PC-3 (cell line): Measurements from ENCODE around the gene TDRD12. TPM values are rescaled to one million over a fixed set of nuclear protein-coding genes. Genes with fewer than 3 reads are reported as not detected.
"Not testable (repeated sequence)": the region's sequence is repeated elsewhere in the genome, so short reads cannot be mapped to it uniquely, and the experiment has no call there.

Experiments
- ATAC-seq: fragments of 200-7000 bp; cut with Tn5 transposase; 2 replicates; pipeline ENCODE4 v1.9.1; 2020; ENCODE audit warnings: mild to moderate bottlenecking, moderate library complexity
- BruUV-seq: library from RNA; stranded (reverse); fragments of 400-500 nt; replicated peaks from 2 replicates; lab custom pipeline; 2021; lab: Mats Ljungman, UMichigan
- CTCF ChIA-PET: fragments of 300-600 bp; sonication (Branson Sonifier 250); formaldehyde crosslinking; loops from one replicate; lab custom pipeline; 2022; ENCODE audit warnings: antibody characterized with exemption; lab: Charles Lee
- POLR2A ChIA-PET: fragments of 300-600 bp; sonication (Branson Sonifier 250); formaldehyde crosslinking; loops from one replicate; lab custom pipeline; 2022; ENCODE audit warnings: antibody characterized with exemption; ENCODE audit not compliant: unreplicated experiment; lab: Charles Lee
- DNase-seq: peaks from one replicate; pipeline ENCODE4 v3.0.0-alpha.2; 2015
- H2AFZ ChIP-seq: fragments of 300-600 bp; sonication (generic); 2 replicates; pipeline ENCODE4 v1.6.0; 2016; ENCODE audit warnings: antibody characterized with exemption, low read length
- H3F3A ChIP-seq: fragments of 300-600 bp; sonication (generic); one replicate; pipeline ENCODE4 v1.6.0; 2017; ENCODE audit warnings: antibody characterized with exemption, low read length, control low read depth, mild to moderate bottlenecking; ENCODE audit not compliant: unreplicated experiment
- H3K27ac ChIP-seq: fragments of 300-600 bp; sonication (generic); 2 replicates; pipeline ENCODE4 v1.5.1; 2016; ENCODE audit warnings: mild to moderate bottlenecking, low read length
- H3K27me3 ChIP-seq: fragments of 300-600 bp; sonication (generic); 2 replicates; pipeline ENCODE4 v1.6.1; 2016; ENCODE audit warnings: low read length, mixed read lengths
- H3K36me3 ChIP-seq: fragments of 300-600 bp; sonication (generic); 2 replicates; pipeline ENCODE4 v1.6.1; 2016; ENCODE audit warnings: low read depth, mixed run types, low read length, mixed read lengths
- H3K4me1 ChIP-seq: fragments of 300-600 bp; sonication (generic); 2 replicates; pipeline ENCODE4 v1.5.1; 2016; ENCODE audit warnings: low read length; ENCODE audit not compliant: insufficient read depth
- H3K4me2 ChIP-seq: fragments of 300-600 bp; sonication (generic); 2 replicates; pipeline ENCODE4 v1.6.0; 2016; ENCODE audit warnings: low read length
- H3K4me3 ChIP-seq: fragments of 300-600 bp; sonication (generic); 2 replicates; pipeline ENCODE4 v1.5.1; 2016; ENCODE audit warnings: mild to moderate bottlenecking, low read length, mixed read lengths
- H3K79me2 ChIP-seq: fragments of 300-600 bp; sonication (generic); 2 replicates; pipeline ENCODE4 v1.6.1; 2017; ENCODE audit warnings: low read length, mixed read lengths
- H3K9ac ChIP-seq: fragments of 300-600 bp; sonication (generic); 2 replicates; pipeline ENCODE4 v1.6.0; 2016; ENCODE audit warnings: mild to moderate bottlenecking, low read length
- H3K9me2 ChIP-seq: fragments of 300-600 bp; sonication (generic); replicated peaks from 2 replicates; pipeline ENCODE4 v1.6.1; 2016; ENCODE audit warnings: mixed run types, low read length, mixed read lengths
- H3K9me3 ChIP-seq: fragments of 300-600 bp; sonication (generic); 2 replicates; pipeline ENCODE4 v1.6.1; 2016; ENCODE audit warnings: low read length, mixed read lengths
- H4K20me1 ChIP-seq: fragments of 300-600 bp; sonication (generic); 2 replicates; pipeline ENCODE4 v1.6.1; 2016; ENCODE audit warnings: low read length, mixed read lengths
- CTCF ChIP-seq: fragments of 300-600 bp; sonication (generic); conservative IDR thresholded peaks from 2 replicates; pipeline ENCODE4 v1.5.1; 2017; ENCODE audit warnings: antibody characterized with exemption, low read depth, mild to moderate bottlenecking, low read length
- EZH2 ChIP-seq: fragments of 300-600 bp; sonication (generic); IDR thresholded peaks from one replicate; pipeline ENCODE4 v1.6.1; 2017; ENCODE audit warnings: antibody characterized with exemption, mild to moderate bottlenecking, low read length; ENCODE audit not compliant: unreplicated experiment
- EZH2phosphoT487 ChIP-seq: fragments of 300-600 bp; sonication (generic); IDR thresholded peaks from 2 replicates; pipeline ENCODE4 v1.6.1; 2018; ENCODE audit warnings: mild to moderate bottlenecking, antibody characterized with exemption, low read length, borderline replicate concordance
- intact Hi-C: fragments of 100-400 bp; cut with micrococcal nuclease; formaldehyde crosslinking; loops from 2 replicates; pipeline ENCODE4 v1.9.0; 2023
- total RNA-seq: library from RNA; depleted of rRNA; stranded (reverse); fragments of >200 nt; gene quantifications from 2 replicates; pipeline ENCODE4 v1.2.3, GENCODE V29; 2014

TDRD12 gene
- total RNA-seq, 1 experiment from 2014 or later = not detected

GRCh38 chr19:32750441-32751055 lies 31.0 kb downstream of the TDRD12 start:
- Histone ChIP-seq H3K4me2 (no peak overlapping the region), H3K36me3 (no peaks in the 10 kb centered on the region), H3K79me2 (no peaks in the 10 kb centered on the region), H3K9ac (no peak overlapping the region), H3K4me3 (no peak overlapping the region), H3K27me3 (0 out of 2 replicates have a peak, but pooled peaks cover 3% of the 10 kb centered on the region), H2AFZ (no peak overlapping the region), H4K20me1 (no peaks in the 10 kb centered on the region), H3K4me1 (no peaks in the 10 kb centered on the region), H3K9me2 (no peaks in the 10 kb centered on the region), H3F3A (no peaks in the 10 kb centered on the region), H3K27ac (no peak overlapping the region), H3K9me3 (no peaks in the 10 kb centered on the region)
- no TSS peak for BruUV-seq
- intact Hi-C loops = no loop called here
- ATAC-seq = no peak
- POLR2A ChIA-PET = no interaction called here
- TF ChIP-seq EZH2 (no peak), EZH2phosphoT487 (no peak), CTCF (no peak)
- CTCF ChIA-PET = no interaction called here
- DNase-seq = no peak

- DNase-seq = no peak
- TF ChIP-seq EZH2phosphoT487 (no peak), CTCF (no peak), EZH2 (no peak)
- Histone ChIP-seq H3K36me3 (no peaks in the 10 kb centered on the region), H3K9ac (no peak overlapping the region), H3K27ac (no peak overlapping the region), H3K27me3 (0 out of 2 replicates have a peak, but pooled peaks cover 3% of the 10 kb centered on the region), H3K4me3 (no peak overlapping the region), H3K4me2 (no peak overlapping the region), H3K9me3 (no peaks in the 10 kb centered on the region), H3K4me1 (no peaks in the 10 kb centered on the region), H3K9me2 (no peaks in the 10 kb centered on the region), H2AFZ (no peak overlapping the region), H4K20me1 (no peaks in the 10 kb centered on the region), H3F3A (no peaks in the 10 kb centered on the region), H3K79me2 (no peaks in the 10 kb centered on the region)
- intact Hi-C loops = no loop called here
- BruUV-seq = no TSS peak
- no peak for ATAC-seq
- POLR2A ChIA-PET = no interaction called here
- CTCF ChIA-PET = no interaction called here
Observed at GRCh38 chr19:32751066-32751465, 31.5 kb downstream of the TDRD12 start.

GRCh38 chr19:32757189-32757588 lies 37.6 kb downstream of the TDRD12 start:
- H3K4me2 ChIP-seq = no peak overlapping the region
- H3K36me3 ChIP-seq = no peaks in the 10 kb centered on the region
- TF ChIP-seq EZH2 (no peak), EZH2phosphoT487 (no peak), CTCF (no peak)
- ATAC-seq (no peak), DNase-seq (no peak)
- no peak overlapping the region for H2AFZ ChIP-seq
- intact Hi-C loops = no loop called here
- BruUV-seq = no TSS peak
- H3K27ac ChIP-seq = no peak overlapping the region
- no peaks in the 10 kb centered on the region for H3K9me2 ChIP-seq
- H3K9ac ChIP-seq = no peak overlapping the region
- ChIA-PET CTCF (no interaction called here), POLR2A (no interaction called here)
- no peaks in the 10 kb centered on the region for H3K9me3 ChIP-seq
- H4K20me1 ChIP-seq = no peaks in the 10 kb centered on the region
- no peak overlapping the region for H3K4me3 ChIP-seq
- peaks cover 12% of the 10 kb centered on the region for H3K27me3 ChIP-seq
- no peaks in the 10 kb centered on the region for H3F3A ChIP-seq
- no peaks in the 10 kb centered on the region for H3K79me2 ChIP-seq
- H3K4me1 ChIP-seq = no peaks in the 10 kb centered on the region

- H3K9ac ChIP-seq, DNase-seq, CTCF ChIA-PET, H3K9me3 ChIP-seq, H3K4me1 ChIP-seq, intact Hi-C loops, H4K20me1 ChIP-seq, H3K36me3 ChIP-seq, ATAC-seq, H3F3A ChIP-seq, H3K9me2 ChIP-seq, BruUV-seq, H3K4me2 ChIP-seq, H3K4me3 ChIP-seq, H3K27ac ChIP-seq, POLR2A ChIA-PET, H3K79me2 ChIP-seq, H2AFZ ChIP-seq, H3K27me3 ChIP-seq: not testable (repeated sequence)
Observed at GRCh38 chr19:32765365-32765764, 45.8 kb downstream of the TDRD12 start.
